Endothelial cell of umbilical vein (primary cell): ENCODE data around the gene LRCH2.

Source experiments
- EZH2 ChIP-seq: IDR thresholded peaks from 2 replicates; pipeline ENCODE4 v1.6.1; 2012; ENCODE audit warnings: borderline replicate concordance, low read depth, mild to moderate bottlenecking, moderate library complexity, low read length, inconsistent platforms; ENCODE audit not compliant: severe bottlenecking
- GATA2 ChIP-seq: IDR thresholded peaks from 2 replicates; pipeline ENCODE4 v1.7.0; 2011; ENCODE audit warnings: low read depth, mild to moderate bottlenecking, moderate library complexity, mixed read lengths, low read length; ENCODE audit not compliant: insufficient read length, insufficient read depth
- JUN ChIP-seq: IDR thresholded peaks from 2 replicates; pipeline ENCODE4 v1.6.1; 2011; ENCODE audit warnings: borderline replicate concordance, low read depth; ENCODE audit not compliant: insufficient read length, insufficient read depth
- MYC ChIP-seq: IDR thresholded peaks from one replicate; pipeline ENCODE4 v1.6.1; 2011; ENCODE audit warnings: mild to moderate bottlenecking, low read depth, low read length
- POLR2A ChIP-seq: IDR thresholded peaks from 2 replicates; pipeline ENCODE4 v1.6.1; 2012; ENCODE audit warnings: low read depth, mild to moderate bottlenecking, control low read depth, low read length
- POLR2AphosphoS5 ChIP-seq: IDR thresholded peaks from 2 replicates; pipeline ENCODE4 v1.6.1; 2012; ENCODE audit warnings: low read depth, mild to moderate bottlenecking, control low read depth, low read length, moderate library complexity; ENCODE audit not compliant: insufficient read depth
- TF ChIP-seq, protein P1 (sequence below), 2 donors: IDR thresholded peaks; 1 replicate in 1 of 2; 2 replicates in 1 of 2; pipeline ENCODE4 v1.5.1; 2011; ENCODE audit warnings: low read length in 2 of 2, mild to moderate bottlenecking in 2 of 2, moderate library complexity in 2 of 2, control low read depth in 1 of 2, inconsistent platforms in 1 of 2, low read depth in 1 of 2; ENCODE audit not compliant: insufficient read depth in 1 of 2; ENCODE audit errors: extremely low read depth in 1 of 2
- TF ChIP-seq, protein P2 (sequence below): IDR thresholded peaks from 2 replicates; pipeline ENCODE4 v1.6.1; 2011; ENCODE audit not compliant: insufficient read depth, insufficient read length

DNA sequence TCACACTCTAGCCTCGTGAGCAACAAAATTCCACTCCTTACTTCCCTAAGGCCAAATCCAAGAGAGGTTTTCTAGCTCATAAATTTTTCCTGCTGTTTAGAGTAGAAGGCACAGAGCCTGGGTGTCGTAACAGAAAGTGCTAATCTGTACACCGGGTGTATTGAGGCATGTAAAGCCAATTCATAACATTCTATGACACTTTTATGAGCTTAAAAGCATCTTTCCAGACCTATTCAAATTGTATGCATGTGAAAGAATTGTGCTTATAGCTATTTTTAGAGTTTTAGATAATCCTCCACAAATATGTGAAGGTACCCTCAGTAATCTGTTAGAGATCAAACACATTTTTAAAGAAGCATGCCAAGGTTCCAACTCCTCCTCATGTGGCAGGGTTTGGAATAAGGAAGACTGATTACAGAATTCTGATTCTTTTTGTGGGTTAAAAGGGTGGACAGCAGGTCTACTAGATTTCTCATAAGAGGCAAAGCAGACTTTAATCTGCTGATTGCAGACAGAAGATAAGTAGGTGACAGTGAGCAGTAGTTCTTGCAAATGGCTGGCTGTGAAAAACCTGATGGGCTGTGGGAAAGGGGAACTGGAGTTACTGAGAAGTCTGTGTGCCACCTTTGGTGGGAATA, 25.5 kb upstream of the LRCH2 start:
- TF ChIP-seq, protein P1, sequence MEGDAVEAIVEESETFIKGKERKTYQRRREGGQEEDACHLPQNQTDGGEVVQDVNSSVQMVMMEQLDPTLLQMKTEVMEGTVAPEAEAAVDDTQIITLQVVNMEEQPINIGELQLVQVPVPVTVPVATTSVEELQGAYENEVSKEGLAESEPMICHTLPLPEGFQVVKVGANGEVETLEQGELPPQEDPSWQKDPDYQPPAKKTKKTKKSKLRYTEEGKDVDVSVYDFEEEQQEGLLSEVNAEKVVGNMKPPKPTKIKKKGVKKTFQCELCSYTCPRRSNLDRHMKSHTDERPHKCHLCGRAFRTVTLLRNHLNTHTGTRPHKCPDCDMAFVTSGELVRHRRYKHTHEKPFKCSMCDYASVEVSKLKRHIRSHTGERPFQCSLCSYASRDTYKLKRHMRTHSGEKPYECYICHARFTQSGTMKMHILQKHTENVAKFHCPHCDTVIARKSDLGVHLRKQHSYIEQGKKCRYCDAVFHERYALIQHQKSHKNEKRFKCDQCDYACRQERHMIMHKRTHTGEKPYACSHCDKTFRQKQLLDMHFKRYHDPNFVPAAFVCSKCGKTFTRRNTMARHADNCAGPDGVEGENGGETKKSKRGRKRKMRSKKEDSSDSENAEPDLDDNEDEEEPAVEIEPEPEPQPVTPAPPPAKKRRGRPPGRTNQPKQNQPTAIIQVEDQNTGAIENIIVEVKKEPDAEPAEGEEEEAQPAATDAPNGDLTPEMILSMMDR (IDR thresholded peaks at IDR 0.05; ENCODE audit: extremely low read depth in 1 of 2, insufficient read depth in 1 of 2, low read depth in 1 of 2, low read length in 2 of 2): no peak
- no peak for TF ChIP-seq MYC
- no peak for TF ChIP-seq POLR2A
- no peak for TF ChIP-seq EZH2
- TF ChIP-seq, protein P2, sequence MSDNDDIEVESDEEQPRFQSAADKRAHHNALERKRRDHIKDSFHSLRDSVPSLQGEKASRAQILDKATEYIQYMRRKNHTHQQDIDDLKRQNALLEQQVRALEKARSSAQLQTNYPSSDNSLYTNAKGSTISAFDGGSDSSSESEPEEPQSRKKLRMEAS: no peak
- TF ChIP-seq POLR2AphosphoS5: no peak
- TF ChIP-seq JUN: no peak
- no peak for TF ChIP-seq GATA2
